ENCODE results near the gene FBXO41.
A peak's percentile ranks its signal among the peaks of the same experiment; 100 is the strongest.

The FBXO41 gene

DNA sequence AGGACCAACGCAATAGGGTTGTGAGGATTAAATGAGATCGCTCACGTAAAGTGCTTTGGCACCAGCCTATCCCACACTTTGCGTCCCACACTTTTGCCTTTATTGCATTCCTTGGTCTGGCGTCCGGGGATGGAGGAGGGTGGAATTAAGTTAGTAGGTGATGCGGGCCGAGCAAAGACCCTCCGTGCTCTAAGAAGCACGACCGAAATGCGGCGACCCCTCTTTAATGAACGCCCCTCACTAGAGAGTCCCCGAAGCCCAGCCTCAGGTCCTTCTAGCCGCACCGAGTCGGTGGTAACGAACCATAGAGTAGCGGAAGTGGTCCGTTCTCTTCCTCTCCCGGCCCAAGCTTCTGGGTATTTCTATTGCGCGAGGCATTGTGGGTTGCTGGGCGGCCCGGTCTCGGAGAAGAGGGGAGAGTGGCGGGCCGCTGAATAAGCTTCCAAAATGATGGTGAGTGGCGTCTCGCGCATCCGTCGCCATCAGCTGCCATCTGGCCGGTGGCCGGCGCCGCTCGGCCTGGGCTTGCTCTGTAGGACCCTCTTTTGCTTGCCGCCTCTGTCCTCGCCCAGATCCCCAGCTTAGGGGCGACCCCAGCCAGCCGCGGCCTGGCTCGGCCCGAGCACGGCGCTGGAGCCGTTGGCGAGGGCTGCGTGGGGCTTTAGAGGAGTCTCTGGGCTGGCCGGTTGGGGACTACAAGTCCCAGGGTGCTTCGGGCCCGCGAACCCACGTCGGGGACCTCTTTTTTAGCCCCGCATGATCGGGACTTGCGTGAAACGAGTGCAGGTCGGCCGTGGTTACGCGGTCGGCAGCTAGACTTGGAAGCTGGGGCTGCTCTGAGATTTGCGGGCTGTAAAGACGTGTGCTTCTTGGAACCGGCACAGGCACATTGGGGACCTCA lies 50.1 kb downstream of the FBXO41 start, which contains the start of gene CCT7 (continued):
- TF ChIP-seq, protein P1, sequence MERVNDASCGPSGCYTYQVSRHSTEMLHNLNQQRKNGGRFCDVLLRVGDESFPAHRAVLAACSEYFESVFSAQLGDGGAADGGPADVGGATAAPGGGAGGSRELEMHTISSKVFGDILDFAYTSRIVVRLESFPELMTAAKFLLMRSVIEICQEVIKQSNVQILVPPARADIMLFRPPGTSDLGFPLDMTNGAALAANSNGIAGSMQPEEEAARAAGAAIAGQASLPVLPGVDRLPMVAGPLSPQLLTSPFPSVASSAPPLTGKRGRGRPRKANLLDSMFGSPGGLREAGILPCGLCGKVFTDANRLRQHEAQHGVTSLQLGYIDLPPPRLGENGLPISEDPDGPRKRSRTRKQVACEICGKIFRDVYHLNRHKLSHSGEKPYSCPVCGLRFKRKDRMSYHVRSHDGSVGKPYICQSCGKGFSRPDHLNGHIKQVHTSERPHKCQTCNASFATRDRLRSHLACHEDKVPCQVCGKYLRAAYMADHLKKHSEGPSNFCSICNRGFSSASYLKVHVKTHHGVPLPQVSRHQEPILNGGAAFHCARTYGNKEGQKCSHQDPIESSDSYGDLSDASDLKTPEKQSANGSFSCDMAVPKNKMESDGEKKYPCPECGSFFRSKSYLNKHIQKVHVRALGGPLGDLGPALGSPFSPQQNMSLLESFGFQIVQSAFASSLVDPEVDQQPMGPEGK (tag by site-specific recombination; IDR thresholded peaks at IDR 0.05): no peak
- TF ChIP-seq ZNF610 (tag by site-specific recombination; IDR thresholded peaks at IDR 0.05; ENCODE audit: borderline replicate concordance) (peak; percentile 31; the same call in 1 of the 2 replicates), ZNF530 (tag by site-specific recombination; IDR thresholded peaks at IDR 0.05; ENCODE audit: low read depth) (no peak), ZNF292 (tag by site-specific recombination; IDR thresholded peaks at IDR 0.05; ENCODE audit: borderline replicate concordance, low read depth) (no peak), ZNF2 (tag by site-specific recombination; IDR thresholded peaks at IDR 0.05) (peak; percentile 22; the same call in 1 of the 2 replicates), ZSCAN30 (tag by site-specific recombination; IDR thresholded peaks at IDR 0.05) (0 out of 2 replicates have a peak, but pooled peaks have one; percentile 38), ZNF169 (tag by site-specific recombination; IDR thresholded peaks at IDR 0.05) (no peak), ZNF791 (tag by site-specific recombination; IDR thresholded peaks at IDR 0.05) (0 out of 2 replicates have a peak, but pooled peaks have one; percentile 8), ZNF394 (tag by site-specific recombination; IDR thresholded peaks at IDR 0.05; ENCODE audit: borderline replicate concordance) (peak; percentile 63), GLIS2 (tag by site-specific recombination; IDR thresholded peaks at IDR 0.05) (no peak), GLI2 (tag by site-specific recombination; IDR thresholded peaks at IDR 0.05; ENCODE audit: borderline replicate concordance, low read depth) (no peak), KLF16 (tag by site-specific recombination; IDR thresholded peaks at IDR 0.05) (peak; percentile 85), ZNF510 (tag by site-specific recombination; IDR thresholded peaks at IDR 0.05; ENCODE audit: insufficient replicate concordance) (no peak), ZNF133 (tag by site-specific recombination; IDR thresholded peaks at IDR 0.05) (no peak), ZNF560 (tag by site-specific recombination; IDR thresholded peaks at IDR 0.05; ENCODE audit: borderline replicate concordance) (no peak), ZNF660 (tag by site-specific recombination; IDR thresholded peaks at IDR 0.05) (peak; percentile 61; the same call in 1 of the 2 replicates)
- TF ChIP-seq, protein P2, sequence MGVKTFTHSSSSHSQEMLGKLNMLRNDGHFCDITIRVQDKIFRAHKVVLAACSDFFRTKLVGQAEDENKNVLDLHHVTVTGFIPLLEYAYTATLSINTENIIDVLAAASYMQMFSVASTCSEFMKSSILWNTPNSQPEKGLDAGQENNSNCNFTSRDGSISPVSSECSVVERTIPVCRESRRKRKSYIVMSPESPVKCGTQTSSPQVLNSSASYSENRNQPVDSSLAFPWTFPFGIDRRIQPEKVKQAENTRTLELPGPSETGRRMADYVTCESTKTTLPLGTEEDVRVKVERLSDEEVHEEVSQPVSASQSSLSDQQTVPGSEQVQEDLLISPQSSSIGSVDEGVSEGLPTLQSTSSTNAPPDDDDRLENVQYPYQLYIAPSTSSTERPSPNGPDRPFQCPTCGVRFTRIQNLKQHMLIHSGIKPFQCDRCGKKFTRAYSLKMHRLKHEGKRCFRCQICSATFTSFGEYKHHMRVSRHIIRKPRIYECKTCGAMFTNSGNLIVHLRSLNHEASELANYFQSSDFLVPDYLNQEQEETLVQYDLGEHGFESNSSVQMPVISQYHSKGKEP (tag by site-specific recombination; IDR thresholded peaks at IDR 0.05): 0 out of 2 replicates have a peak, but pooled peaks have one; percentile 21
- TF ChIP-seq, protein P3, sequence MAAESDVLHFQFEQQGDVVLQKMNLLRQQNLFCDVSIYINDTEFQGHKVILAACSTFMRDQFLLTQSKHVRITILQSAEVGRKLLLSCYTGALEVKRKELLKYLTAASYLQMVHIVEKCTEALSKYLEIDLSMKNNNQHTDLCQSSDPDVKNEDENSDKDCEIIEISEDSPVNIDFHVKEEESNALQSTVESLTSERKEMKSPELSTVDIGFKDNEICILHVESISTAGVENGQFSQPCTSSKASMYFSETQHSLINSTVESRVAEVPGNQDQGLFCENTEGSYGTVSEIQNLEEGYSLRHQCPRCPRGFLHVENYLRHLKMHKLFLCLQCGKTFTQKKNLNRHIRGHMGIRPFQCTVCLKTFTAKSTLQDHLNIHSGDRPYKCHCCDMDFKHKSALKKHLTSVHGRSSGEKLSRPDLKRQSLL (tag by site-specific recombination; IDR thresholded peaks at IDR 0.05): peak; percentile 90
- TF ChIP-seq, protein P4, sequence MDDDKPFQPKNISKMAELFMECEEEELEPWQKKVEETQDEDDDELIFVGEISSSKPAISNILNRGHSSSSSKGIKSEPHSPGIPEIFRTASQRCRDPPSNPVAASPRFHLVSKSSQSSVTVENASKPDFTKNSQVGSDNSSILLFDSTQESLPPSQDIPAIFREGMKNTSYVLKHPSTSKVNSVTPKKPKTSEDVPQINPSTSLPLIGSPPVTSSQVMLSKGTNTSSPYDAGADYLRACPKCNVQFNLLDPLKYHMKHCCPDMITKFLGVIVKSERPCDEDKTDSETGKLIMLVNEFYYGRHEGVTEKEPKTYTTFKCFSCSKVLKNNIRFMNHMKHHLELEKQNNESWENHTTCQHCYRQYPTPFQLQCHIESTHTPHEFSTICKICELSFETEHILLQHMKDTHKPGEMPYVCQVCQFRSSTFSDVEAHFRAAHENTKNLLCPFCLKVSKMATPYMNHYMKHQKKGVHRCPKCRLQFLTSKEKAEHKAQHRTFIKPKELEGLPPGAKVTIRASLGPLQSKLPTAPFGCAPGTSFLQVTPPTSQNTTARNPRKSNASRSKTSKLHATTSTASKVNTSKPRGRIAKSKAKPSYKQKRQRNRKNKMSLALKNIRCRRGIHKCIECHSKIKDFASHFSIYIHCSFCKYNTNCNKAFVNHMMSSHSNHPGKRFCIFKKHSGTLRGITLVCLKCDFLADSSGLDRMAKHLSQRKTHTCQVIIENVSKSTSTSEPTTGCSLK (tag by site-specific recombination; IDR thresholded peaks at IDR 0.05): no peak
- TF ChIP-seq, protein P5, sequence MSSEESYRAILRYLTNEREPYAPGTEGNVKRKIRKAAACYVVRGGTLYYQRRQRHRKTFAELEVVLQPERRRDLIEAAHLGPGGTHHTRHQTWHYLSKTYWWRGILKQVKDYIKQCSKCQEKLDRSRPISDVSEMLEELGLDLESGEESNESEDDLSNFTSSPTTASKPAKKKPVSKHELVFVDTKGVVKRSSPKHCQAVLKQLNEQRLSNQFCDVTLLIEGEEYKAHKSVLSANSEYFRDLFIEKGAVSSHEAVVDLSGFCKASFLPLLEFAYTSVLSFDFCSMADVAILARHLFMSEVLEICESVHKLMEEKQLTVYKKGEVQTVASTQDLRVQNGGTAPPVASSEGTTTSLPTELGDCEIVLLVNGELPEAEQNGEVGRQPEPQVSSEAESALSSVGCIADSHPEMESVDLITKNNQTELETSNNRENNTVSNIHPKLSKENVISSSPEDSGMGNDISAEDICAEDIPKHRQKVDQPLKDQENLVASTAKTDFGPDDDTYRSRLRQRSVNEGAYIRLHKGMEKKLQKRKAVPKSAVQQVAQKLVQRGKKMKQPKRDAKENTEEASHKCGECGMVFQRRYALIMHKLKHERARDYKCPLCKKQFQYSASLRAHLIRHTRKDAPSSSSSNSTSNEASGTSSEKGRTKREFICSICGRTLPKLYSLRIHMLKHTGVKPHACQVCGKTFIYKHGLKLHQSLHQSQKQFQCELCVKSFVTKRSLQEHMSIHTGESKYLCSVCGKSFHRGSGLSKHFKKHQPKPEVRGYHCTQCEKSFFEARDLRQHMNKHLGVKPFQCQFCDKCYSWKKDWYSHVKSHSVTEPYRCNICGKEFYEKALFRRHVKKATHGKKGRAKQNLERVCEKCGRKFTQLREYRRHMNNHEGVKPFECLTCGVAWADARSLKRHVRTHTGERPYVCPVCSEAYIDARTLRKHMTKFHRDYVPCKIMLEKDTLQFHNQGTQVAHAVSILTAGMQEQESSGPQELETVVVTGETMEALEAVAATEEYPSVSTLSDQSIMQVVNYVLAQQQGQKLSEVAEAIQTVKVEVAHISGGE (tag by site-specific recombination; conservative IDR thresholded peaks at IDR 0.05; ENCODE audit: low read depth): peak; percentile 98
- TF ChIP-seq, protein P6, sequence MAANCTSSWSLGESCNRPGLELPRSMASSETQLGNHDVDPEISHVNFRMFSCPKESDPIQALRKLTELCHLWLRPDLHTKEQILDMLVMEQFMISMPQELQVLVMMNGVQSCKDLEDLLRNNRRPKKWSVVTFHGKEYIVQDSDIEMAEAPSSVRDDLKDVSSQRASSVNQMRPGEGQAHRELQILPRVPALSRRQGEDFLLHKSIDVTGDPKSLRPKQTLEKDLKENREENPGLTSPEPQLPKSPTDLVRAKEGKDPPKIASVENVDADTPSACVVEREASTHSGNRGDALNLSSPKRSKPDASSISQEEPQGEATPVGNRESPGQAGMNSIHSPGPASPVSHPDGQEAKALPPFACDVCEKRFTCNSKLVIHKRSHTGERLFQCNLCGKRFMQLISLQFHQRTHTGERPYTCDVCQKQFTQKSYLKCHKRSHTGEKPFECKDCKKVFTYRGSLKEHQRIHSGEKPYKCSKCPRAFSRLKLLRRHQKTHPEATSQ (tag by site-specific recombination; IDR thresholded peaks at IDR 0.05): no peak
- TF ChIP-seq, protein P7, sequence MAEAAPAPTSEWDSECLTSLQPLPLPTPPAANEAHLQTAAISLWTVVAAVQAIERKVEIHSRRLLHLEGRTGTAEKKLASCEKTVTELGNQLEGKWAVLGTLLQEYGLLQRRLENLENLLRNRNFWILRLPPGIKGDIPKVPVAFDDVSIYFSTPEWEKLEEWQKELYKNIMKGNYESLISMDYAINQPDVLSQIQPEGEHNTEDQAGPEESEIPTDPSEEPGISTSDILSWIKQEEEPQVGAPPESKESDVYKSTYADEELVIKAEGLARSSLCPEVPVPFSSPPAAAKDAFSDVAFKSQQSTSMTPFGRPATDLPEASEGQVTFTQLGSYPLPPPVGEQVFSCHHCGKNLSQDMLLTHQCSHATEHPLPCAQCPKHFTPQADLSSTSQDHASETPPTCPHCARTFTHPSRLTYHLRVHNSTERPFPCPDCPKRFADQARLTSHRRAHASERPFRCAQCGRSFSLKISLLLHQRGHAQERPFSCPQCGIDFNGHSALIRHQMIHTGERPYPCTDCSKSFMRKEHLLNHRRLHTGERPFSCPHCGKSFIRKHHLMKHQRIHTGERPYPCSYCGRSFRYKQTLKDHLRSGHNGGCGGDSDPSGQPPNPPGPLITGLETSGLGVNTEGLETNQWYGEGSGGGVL (tag by site-specific recombination; IDR thresholded peaks at IDR 0.05): no peak

Data from HEK293 (cell line).